Measurements from ENCODE around the gene PODN. TPM values are rescaled to one million over a fixed set of nuclear protein-coding genes. Genes with fewer than 3 reads are reported as not detected.

The PODN gene
- total RNA-seq, 1 experiment from 2014 or later, result 0.23 TPM

DNA sequence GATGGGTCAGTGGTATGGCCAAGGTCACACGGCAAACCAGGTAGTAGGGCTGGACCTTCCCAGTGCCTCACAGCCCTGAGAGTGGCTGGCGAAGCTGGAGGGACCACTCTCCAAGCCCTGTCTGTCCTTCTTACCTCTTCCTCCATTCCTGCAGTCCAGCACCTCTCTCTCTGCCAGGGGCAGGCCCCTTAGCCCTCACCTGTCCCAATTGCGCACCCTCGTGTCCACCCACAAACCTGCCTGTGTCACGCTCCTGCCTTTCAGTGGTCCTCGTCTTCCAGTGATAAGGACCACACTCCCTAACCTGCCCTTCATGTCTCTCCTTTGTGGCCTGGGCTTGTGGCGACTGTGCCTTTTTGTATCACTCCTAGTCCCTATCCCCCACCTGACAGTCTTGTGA lies 3.4 kb downstream of the PODN start:
- in situ Hi-C loops (cut with HindIII; ENCODE audit: low pct_unique_long_range_greater_than_20kb, low sequenced_read_pairs), result no loop called here
- H3K27me3 ChIP-seq (ENCODE audit: control insufficient read depth, insufficient read depth, low read length), result no peaks in the 10 kb centered on the region; the same call in 1 of the 2 replicates
- no peaks in the 10 kb centered on the region for H3K4me1 ChIP-seq (ENCODE audit: control insufficient read depth, insufficient read depth, low read length)
- no peak overlapping the region for H3K4me3 ChIP-seq (ENCODE audit: low read depth in 2 of 2, low read length in 2 of 2)
- TF ChIP-seq TCF7L2 (IDR thresholded peaks at IDR 0.05; ENCODE audit: low read depth, low read length), result no peak
- TF ChIP-seq SIN3A (IDR thresholded peaks at IDR 0.05; ENCODE audit: borderline replicate concordance, insufficient read depth, low read depth, low read length), result no peak
- TF ChIP-seq, protein P1, sequence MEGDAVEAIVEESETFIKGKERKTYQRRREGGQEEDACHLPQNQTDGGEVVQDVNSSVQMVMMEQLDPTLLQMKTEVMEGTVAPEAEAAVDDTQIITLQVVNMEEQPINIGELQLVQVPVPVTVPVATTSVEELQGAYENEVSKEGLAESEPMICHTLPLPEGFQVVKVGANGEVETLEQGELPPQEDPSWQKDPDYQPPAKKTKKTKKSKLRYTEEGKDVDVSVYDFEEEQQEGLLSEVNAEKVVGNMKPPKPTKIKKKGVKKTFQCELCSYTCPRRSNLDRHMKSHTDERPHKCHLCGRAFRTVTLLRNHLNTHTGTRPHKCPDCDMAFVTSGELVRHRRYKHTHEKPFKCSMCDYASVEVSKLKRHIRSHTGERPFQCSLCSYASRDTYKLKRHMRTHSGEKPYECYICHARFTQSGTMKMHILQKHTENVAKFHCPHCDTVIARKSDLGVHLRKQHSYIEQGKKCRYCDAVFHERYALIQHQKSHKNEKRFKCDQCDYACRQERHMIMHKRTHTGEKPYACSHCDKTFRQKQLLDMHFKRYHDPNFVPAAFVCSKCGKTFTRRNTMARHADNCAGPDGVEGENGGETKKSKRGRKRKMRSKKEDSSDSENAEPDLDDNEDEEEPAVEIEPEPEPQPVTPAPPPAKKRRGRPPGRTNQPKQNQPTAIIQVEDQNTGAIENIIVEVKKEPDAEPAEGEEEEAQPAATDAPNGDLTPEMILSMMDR (IDR thresholded peaks at IDR 0.05), result no peak
- H3K36me3 ChIP-seq (ENCODE audit: control insufficient read depth, insufficient read depth, low read length), result no peaks in the 10 kb centered on the region
- ATAC-seq, result no peak
- BruUV-seq (replicated peaks), result no TSS peak
- no peak overlapping the region for H3K27ac ChIP-seq (ENCODE audit: low read length)
- no peak for DNase-seq (ENCODE audit: low read depth, low spot score)
- H3K9me3 ChIP-seq (ENCODE audit: control insufficient read depth, insufficient read depth, low read depth, low read length), result no peaks in the 10 kb centered on the region
- intact Hi-C loops (cut with micrococcal nuclease; ENCODE audit: unreplicated experiment), result no loop called here
- ChIA-PET POLR2A (no interaction called here), CTCF (no interaction called here)

DNA sequence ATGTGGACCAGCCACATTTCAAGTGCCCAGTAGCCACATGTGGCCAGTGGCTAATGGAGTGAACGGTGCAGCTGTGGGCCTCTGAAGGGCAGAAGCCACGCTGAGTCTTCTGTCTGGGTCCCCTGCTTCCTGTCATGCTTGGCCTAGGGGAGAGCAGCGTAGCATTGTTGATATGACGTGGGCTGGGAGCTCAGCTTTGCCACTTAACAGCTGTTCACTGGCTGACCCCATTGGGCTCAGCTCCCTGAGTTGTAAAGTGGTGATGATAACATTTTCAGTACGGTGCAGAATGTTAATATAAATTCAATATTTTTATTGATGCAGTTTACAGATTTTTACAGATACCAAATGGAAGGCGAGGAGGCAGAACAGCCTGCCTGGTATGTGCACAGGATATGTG lies 4.5 kb downstream of the PODN start:
- H3K27ac ChIP-seq (ENCODE audit: low read length), result no peak overlapping the region
- H3K4me3 ChIP-seq (ENCODE audit: low read depth in 2 of 2, low read length in 2 of 2), result no peak overlapping the region
- no peaks in the 10 kb centered on the region; the same call in 1 of the 2 replicates for H3K27me3 ChIP-seq (ENCODE audit: control insufficient read depth, insufficient read depth, low read length)
- in situ Hi-C loops (cut with HindIII; ENCODE audit: low pct_unique_long_range_greater_than_20kb, low sequenced_read_pairs), result no loop called here
- BruUV-seq (replicated peaks), result no TSS peak
- DNase-seq (ENCODE audit: low read depth, low spot score) (no peak), ATAC-seq (no peak)
- H3K4me1 ChIP-seq (ENCODE audit: control insufficient read depth, insufficient read depth, low read length), result no peaks in the 10 kb centered on the region
- TF ChIP-seq POLR2AphosphoS5 (IDR thresholded peaks at IDR 0.05; ENCODE audit: low read depth, low read length), result no peak
- TF ChIP-seq, protein P2, sequence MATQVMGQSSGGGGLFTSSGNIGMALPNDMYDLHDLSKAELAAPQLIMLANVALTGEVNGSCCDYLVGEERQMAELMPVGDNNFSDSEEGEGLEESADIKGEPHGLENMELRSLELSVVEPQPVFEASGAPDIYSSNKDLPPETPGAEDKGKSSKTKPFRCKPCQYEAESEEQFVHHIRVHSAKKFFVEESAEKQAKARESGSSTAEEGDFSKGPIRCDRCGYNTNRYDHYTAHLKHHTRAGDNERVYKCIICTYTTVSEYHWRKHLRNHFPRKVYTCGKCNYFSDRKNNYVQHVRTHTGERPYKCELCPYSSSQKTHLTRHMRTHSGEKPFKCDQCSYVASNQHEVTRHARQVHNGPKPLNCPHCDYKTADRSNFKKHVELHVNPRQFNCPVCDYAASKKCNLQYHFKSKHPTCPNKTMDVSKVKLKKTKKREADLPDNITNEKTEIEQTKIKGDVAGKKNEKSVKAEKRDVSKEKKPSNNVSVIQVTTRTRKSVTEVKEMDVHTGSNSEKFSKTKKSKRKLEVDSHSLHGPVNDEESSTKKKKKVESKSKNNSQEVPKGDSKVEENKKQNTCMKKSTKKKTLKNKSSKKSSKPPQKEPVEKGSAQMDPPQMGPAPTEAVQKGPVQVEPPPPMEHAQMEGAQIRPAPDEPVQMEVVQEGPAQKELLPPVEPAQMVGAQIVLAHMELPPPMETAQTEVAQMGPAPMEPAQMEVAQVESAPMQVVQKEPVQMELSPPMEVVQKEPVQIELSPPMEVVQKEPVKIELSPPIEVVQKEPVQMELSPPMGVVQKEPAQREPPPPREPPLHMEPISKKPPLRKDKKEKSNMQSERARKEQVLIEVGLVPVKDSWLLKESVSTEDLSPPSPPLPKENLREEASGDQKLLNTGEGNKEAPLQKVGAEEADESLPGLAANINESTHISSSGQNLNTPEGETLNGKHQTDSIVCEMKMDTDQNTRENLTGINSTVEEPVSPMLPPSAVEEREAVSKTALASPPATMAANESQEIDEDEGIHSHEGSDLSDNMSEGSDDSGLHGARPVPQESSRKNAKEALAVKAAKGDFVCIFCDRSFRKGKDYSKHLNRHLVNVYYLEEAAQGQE (IDR thresholded peaks at IDR 0.05; ENCODE audit: insufficient read depth in 1 of 2, low read depth in 2 of 2, low read length in 1 of 2), result no peak
- TF ChIP-seq TCF7L2 (IDR thresholded peaks at IDR 0.05; ENCODE audit: low read depth, low read length), result no peak
- TF ChIP-seq, protein P1 (IDR thresholded peaks at IDR 0.05), result no peak
- no peak for TF ChIP-seq SIN3A (IDR thresholded peaks at IDR 0.05; ENCODE audit: borderline replicate concordance, insufficient read depth, low read depth, low read length)
- CTCF ChIA-PET, result no interaction called here
- no peaks in the 10 kb centered on the region for H3K9me3 ChIP-seq (ENCODE audit: control insufficient read depth, insufficient read depth, low read depth, low read length)
- POLR2A ChIA-PET, result no interaction called here
- intact Hi-C loops (cut with micrococcal nuclease; ENCODE audit: unreplicated experiment), result no loop called here
- no peaks in the 10 kb centered on the region for H3K36me3 ChIP-seq (ENCODE audit: control insufficient read depth, insufficient read depth, low read length)

Data from Panc1 (cell line).